Upper lobe of left lung (tissue), 6 donors: Measurements from ENCODE around the gene MORC2. TPM values are rescaled to one million over a fixed set of nuclear protein-coding genes. Genes with fewer than 3 reads are reported as not detected.

Experiments used
- ATAC-seq, 2 donors: fragments of 200-7000 bp; cut with Tn5 transposase; one replicate each; pipeline ENCODE4 v1.9.1; 2022; ENCODE audit warnings: mild to moderate bottlenecking in 2 of 2, moderate library complexity in 2 of 2; ENCODE audit not compliant: low FRiP score in 2 of 2
- DNase-seq, 2 donors: peaks; one replicate each; pipeline ENCODE4 v3.0.0-alpha.2; 2019 to 2020
- H3K27ac ChIP-seq, 4 donors: fragments of 200-600 bp; sonication (generic); one replicate each; pipeline ENCODE4 v1.5.1; 2016 to 2019
- H3K27me3 ChIP-seq, 4 donors: fragments of 200-600 bp; sonication (generic); one replicate each; pipeline ENCODE4 v1.5.1; 2017 to 2019
- H3K36me3 ChIP-seq, 4 donors: fragments of 200-600 bp; sonication (generic); one replicate each; pipeline ENCODE4 v1.5.1; 2016 to 2019
- H3K4me1 ChIP-seq, 4 donors: fragments of 200-600 bp; sonication (generic); one replicate each; pipeline ENCODE4 v1.5.1; 2018 to 2019
- H3K4me3 ChIP-seq, 4 donors: fragments of 200-600 bp; sonication (generic); one replicate each; pipeline ENCODE4 v1.5.1; 2017 to 2019; ENCODE audit warnings: mild to moderate bottlenecking in 2 of 4, moderate library complexity in 1 of 4
- H3K9me3 ChIP-seq, 4 donors: fragments of 200-600 bp; sonication (generic); one replicate each; pipeline ENCODE4 v1.5.1; 2018 to 2019
- EP300 ChIP-seq, 4 donors: sonication (generic); formaldehyde crosslinking; IDR thresholded peaks; one replicate each; pipeline ENCODE4 v1.5.1; 2017; ENCODE audit warnings: antibody characterized with exemption in 4 of 4, control low read depth in 2 of 4
- POLR2A ChIP-seq, 4 donors: fragments of 450-650 bp; IDR thresholded peaks; one replicate each; pipeline ENCODE4 v1.5.1; 2016 to 2017; ENCODE audit warnings: antibody characterized with exemption in 4 of 4, mild to moderate bottlenecking in 2 of 4
- POLR2AphosphoS5 ChIP-seq, 2 donors: sonication (generic); formaldehyde crosslinking; IDR thresholded peaks; one replicate each; pipeline ENCODE4 v1.5.1; 2017; ENCODE audit warnings: antibody characterized with exemption in 2 of 2
- WGBS, 2 donors: methylation state at CpG; one replicate each; pipeline ENCODE4 v1.1.5; 2017 to 2018; 5-methylcytosine and 5-hydroxymethylcytosine counted together
- total RNA-seq, 6 donors: library from RNA; depleted of rRNA in 4 of 6; stranded (reverse); fragments of >200 nt in 4 of 6; gene quantifications; one replicate each; pipeline versions ENCODE4 v1.1.0 to v1.2.1, GENCODE V29; 2016 to 2021
- TF ChIP-seq, protein P1 (sequence below), 6 experiments: fragments of 450-650 bp in 4 of 6; fragments of 200-600 bp in 2 of 6; sonication (generic) in 2 of 6; IDR thresholded peaks; one replicate each; pipeline ENCODE4 v1.5.1; 2016 to 2019; ENCODE audit warnings: antibody characterized with exemption in 6 of 6
- donor health status: DM: no; HTN: no; CAD: no; lungs with moderate emphysema.
- donor health status: DM: no; HTN: yes; CAD: no; lungs with severe emphysema.

Gene MORC2
- total RNA-seq, 6 donors from 2014 or later, result 13.8 to 54.5 (median 20.6) TPM

DNA sequence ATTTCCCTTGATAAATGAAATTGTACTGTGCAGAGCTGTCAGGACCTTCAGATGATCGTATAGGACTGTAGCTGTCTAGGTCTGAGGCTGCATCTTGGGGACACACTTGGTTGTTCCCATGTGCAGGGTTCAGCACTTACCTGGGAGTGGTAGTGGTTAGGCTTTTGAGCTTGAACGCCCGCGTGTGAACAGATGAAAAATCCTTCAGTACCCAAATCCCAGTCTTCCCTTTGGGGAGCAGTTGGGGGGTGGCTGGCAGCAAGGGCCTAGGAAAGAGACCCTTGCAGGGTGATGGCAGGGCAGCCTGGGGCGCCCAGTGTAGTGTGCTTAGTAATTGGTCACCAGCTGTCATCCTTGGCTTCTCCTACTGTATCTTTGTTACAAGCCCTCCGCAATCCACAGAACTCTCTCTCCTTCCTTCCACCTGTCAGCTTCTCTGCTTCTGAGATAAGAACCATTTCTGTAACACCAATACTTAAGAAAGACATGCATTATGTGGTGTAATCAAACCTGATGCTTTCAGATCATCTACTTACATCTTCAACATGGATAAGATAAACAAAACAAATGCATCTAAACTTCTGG lies 64.6 kb downstream of the MORC2 start:
- DNase-seq, result no peak
- H3K27ac ChIP-seq, result no peak overlapping the region
- peaks cover 5 to 11% (median 8%) of the 10 kb centered on the region in 4 donors for H3K9me3 ChIP-seq
- H3K4me1 ChIP-seq, result no peaks in the 10 kb centered on the region
- no peaks in the 10 kb centered on the region for H3K27me3 ChIP-seq
- no peaks in the 10 kb centered on the region for H3K36me3 ChIP-seq
- TF ChIP-seq, protein P1, sequence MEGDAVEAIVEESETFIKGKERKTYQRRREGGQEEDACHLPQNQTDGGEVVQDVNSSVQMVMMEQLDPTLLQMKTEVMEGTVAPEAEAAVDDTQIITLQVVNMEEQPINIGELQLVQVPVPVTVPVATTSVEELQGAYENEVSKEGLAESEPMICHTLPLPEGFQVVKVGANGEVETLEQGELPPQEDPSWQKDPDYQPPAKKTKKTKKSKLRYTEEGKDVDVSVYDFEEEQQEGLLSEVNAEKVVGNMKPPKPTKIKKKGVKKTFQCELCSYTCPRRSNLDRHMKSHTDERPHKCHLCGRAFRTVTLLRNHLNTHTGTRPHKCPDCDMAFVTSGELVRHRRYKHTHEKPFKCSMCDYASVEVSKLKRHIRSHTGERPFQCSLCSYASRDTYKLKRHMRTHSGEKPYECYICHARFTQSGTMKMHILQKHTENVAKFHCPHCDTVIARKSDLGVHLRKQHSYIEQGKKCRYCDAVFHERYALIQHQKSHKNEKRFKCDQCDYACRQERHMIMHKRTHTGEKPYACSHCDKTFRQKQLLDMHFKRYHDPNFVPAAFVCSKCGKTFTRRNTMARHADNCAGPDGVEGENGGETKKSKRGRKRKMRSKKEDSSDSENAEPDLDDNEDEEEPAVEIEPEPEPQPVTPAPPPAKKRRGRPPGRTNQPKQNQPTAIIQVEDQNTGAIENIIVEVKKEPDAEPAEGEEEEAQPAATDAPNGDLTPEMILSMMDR (IDR thresholded peaks at IDR 0.05), result no peak
- no peak for TF ChIP-seq POLR2A (IDR thresholded peaks at IDR 0.05)
- no peak for TF ChIP-seq POLR2AphosphoS5 (IDR thresholded peaks at IDR 0.05)
- no peak for TF ChIP-seq EP300 (IDR thresholded peaks at IDR 0.05)
- WGBS, 2 donors, result 97 to 98% methylated on average over 6 of the region's 6 CpGs
- ATAC-seq, result no peak
- H3K4me3 ChIP-seq, result no peak overlapping the region

- TF ChIP-seq POLR2AphosphoS5 (IDR thresholded peaks at IDR 0.05) (no peak), EP300 (IDR thresholded peaks at IDR 0.05) (no peak), POLR2A (IDR thresholded peaks at IDR 0.05) (no peak)
- H3K4me3 ChIP-seq, result no peak overlapping the region
- peaks cover 7 to 16% (median 8%) of the 10 kb centered on the region in 4 donors for H3K9me3 ChIP-seq
- H3K27me3 ChIP-seq, result no peaks in the 10 kb centered on the region
- H3K36me3 ChIP-seq, result no peaks in the 10 kb centered on the region
- WGBS, 2 donors, result 74 to 75% methylated on average over 16 of the region's 16 CpGs
- ATAC-seq, result no peak
- DNase-seq, result no peak
- H3K27ac ChIP-seq, result no peak overlapping the region
- H3K4me1 ChIP-seq, result no peaks in the 10 kb centered on the region
Observed at GRCh38 chr22:30902496-30903357, 65.8 kb downstream of the MORC2 start.

DNA sequence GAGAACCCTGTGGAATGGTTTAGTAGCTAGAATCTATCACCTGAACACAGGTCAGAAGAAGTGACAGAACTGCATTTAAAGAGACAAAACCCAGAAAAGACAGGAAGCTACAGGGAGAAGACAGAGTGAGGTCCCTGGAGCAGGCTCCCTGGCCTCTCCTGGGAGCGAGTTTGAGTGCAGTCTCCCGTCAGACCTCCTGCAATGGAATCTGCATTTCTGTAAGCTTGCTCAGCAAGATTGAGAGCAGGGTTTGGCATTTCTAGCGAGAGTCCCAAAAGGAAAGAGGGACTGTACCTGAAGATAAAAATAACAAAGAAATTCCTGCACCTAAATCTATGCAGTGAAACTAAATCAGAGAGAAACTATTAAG lies 74.2 kb downstream of the MORC2 start:
- H3K9me3 ChIP-seq, result peaks cover 4 to 9% (median 5%) of the 10 kb centered on the region in 4 donors
- no peak overlapping the region for H3K27ac ChIP-seq
- H3K4me1 ChIP-seq, result no peaks in the 10 kb centered on the region
- peaks cover 0 to 5% (median 0%) of the 10 kb centered on the region in 4 donors for H3K36me3 ChIP-seq
- DNase-seq, result no peak
- WGBS, 2 donors, result 82 to 92% methylated on average over 3 of the region's 3 CpGs
- ATAC-seq, result no peak
- no peaks in the 10 kb centered on the region for H3K27me3 ChIP-seq
- TF ChIP-seq, protein P1 (IDR thresholded peaks at IDR 0.05), result no peak
- TF ChIP-seq EP300 (IDR thresholded peaks at IDR 0.05) (no peak), POLR2A (IDR thresholded peaks at IDR 0.05) (no peak), POLR2AphosphoS5 (IDR thresholded peaks at IDR 0.05) (no peak)
- H3K4me3 ChIP-seq, result no peak overlapping the region

DNA sequence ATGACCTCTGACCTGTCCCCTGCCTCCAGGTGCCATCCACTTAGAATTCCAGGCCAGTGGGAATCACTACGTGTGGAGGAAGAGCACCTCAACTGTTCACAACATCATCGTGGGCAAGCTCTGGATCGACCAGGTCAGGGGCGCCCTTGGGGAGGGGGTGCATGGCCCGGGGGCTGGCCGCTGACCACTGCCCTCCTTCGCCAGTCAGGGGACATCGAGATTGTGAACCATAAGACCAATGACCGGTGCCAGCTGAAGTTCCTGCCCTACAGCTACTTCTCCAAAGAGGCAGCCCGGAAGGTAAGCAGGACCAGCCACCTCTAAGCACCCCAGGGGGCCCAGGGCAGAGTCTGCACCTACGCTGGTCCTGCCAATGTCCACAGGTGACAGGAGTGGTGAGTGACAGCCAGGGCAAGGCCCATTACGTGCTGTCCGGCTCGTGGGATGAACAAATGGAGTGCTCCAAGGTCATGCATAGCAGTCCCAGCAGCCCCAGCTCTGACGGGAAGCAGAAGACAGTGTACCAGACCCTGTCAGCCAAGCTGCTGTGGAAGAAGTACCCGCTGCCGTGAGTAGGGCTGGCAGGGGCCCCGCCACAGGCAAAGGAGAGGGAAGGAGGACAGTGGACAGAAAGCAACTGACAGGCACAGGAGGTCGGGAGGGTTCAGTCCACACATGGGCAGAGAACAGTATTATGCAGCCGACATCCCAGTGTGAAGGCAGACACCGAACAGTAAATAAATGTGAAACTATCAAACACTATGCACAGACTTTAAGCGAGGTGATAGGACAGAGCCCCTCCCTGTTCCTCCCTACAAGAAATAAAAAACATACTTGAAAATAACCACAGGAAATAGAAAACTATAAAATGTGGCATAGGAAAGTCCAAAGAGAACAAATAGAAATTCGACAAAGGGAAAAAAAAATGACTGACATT lies 74.9 kb downstream of the MORC2 start:
- WGBS, 2 donors, result 80 to 91% methylated on average over 18 to 21 of the region's 23 CpGs
- ATAC-seq, result no peak

More for the DNA sequence above, 74.9 kb downstream of the MORC2 start:
- peaks cover 0 to 5% (median 0%) of the 10 kb centered on the region in 4 donors for H3K36me3 ChIP-seq
- H3K27ac ChIP-seq, result no peak overlapping the region
- no peaks in the 10 kb centered on the region for H3K27me3 ChIP-seq
- no peaks in the 10 kb centered on the region for H3K4me1 ChIP-seq
- DNase-seq, result no peak
- no peak overlapping the region for H3K4me3 ChIP-seq
- TF ChIP-seq, protein P1 (IDR thresholded peaks at IDR 0.05), result no peak
- no peak for TF ChIP-seq EP300 (IDR thresholded peaks at IDR 0.05)
- TF ChIP-seq POLR2A (IDR thresholded peaks at IDR 0.05), result no peak
- TF ChIP-seq POLR2AphosphoS5 (IDR thresholded peaks at IDR 0.05), result no peak
- H3K9me3 ChIP-seq, result peaks cover 0 to 3% (median 0%) of the 10 kb centered on the region in 4 donors
